GM12878 (cell line): ENCODE data around the gene SLC6A7. TPM values are rescaled to one million over a fixed set of nuclear protein-coding genes. Genes with fewer than 3 reads are reported as not detected.

ENCODE experiments used
- ATAC-seq: fragments of 200-7000 bp; cut with Tn5 transposase; 3 replicates; pipeline ENCODE4 v1.9.1; 2020; ENCODE audit warnings: mild to moderate bottlenecking, moderate library complexity
- BruUV-seq: library from RNA; stranded (reverse); fragments of 400-500 nt; replicated peaks from 2 replicates; lab custom pipeline; 2021; lab: Mats Ljungman, UMichigan
- CTCF ChIA-PET: fragments of 300-600 bp; sonication (Branson Sonifier 250); formaldehyde crosslinking; extraction: SDS; loops from one replicate; lab custom pipeline; 2021; ENCODE audit warnings: inconsistent platforms; lab: Yijun Ruan, JAX
- POLR2A ChIA-PET: fragments of 350-600 bp; formaldehyde crosslinking; extraction: SDS; loops from one replicate; lab custom pipeline; 2021; ENCODE audit warnings: inconsistent platforms; lab: Charles Lee
- RAD21 ChIA-PET: fragments of 300-600 bp; sonication (Branson Sonifier 250); formaldehyde crosslinking; loops from one replicate; lab custom pipeline; 2023; ENCODE audit warnings: antibody characterized with exemption; ENCODE audit not compliant: unreplicated experiment; lab: Charles Lee
- SMC1A ChIA-PET: fragments of 300-600 bp; sonication (Branson Sonifier 250); formaldehyde crosslinking; loops from one replicate; lab custom pipeline; 2023; ENCODE audit not compliant: unreplicated experiment, uncharacterized antibody; lab: Charles Lee
- DNase-seq: peaks from one replicate; pipeline ENCODE4 v3.0.0-alpha.2; 2011; ENCODE audit warnings: low read depth, low spot score
- FAIRE-seq: peaks from 3 replicates; lab custom pipeline; 2011; peaks lifted over from hg19 to GRCh38; lab: Jason Lieb, UNC
- H2AFZ ChIP-seq: 2 replicates; pipeline ENCODE4 v1.6.0; 2011; ENCODE audit warnings: low read depth, low read length, control low read depth; ENCODE audit not compliant: control insufficient read depth
- H3K27ac ChIP-seq: 2 replicates; pipeline ENCODE4 v1.5.1; 2011; ENCODE audit warnings: control low read depth; ENCODE audit not compliant: control insufficient read depth, insufficient read depth
- H3K27me3 ChIP-seq, 2 experiments: replicated peaks in 1 of 2; 2 replicates each; pipeline versions ENCODE4 v1.6.0 to v1.6.1; 2011; ENCODE audit warnings: low read length in 1 of 2; ENCODE audit not compliant: control insufficient read depth in 2 of 2, insufficient read depth in 2 of 2
- H3K36me3 ChIP-seq, 2 experiments: 2 replicates each; pipeline ENCODE4 v1.5.1; 2011; ENCODE audit warnings: low read length in 1 of 2; ENCODE audit not compliant: control insufficient read depth in 2 of 2, insufficient read depth in 2 of 2
- H3K4me1 ChIP-seq: 2 replicates; pipeline ENCODE4 v1.6.1; 2011; ENCODE audit warnings: mild to moderate bottlenecking, low read length, moderate library complexity, mixed read lengths; ENCODE audit not compliant: control insufficient read depth, insufficient read depth
- H3K4me2 ChIP-seq: 2 replicates; pipeline ENCODE4 v1.6.0; 2011; ENCODE audit warnings: control low read depth; ENCODE audit not compliant: control insufficient read depth, insufficient read depth
- H3K4me3 ChIP-seq: fragments of 200-600 bp; sonication (generic); 2 replicates; pipeline ENCODE4 v1.5.1; 2016
- H3K79me2 ChIP-seq: 2 replicates; pipeline ENCODE4 v1.6.0; 2011; ENCODE audit warnings: low read length; ENCODE audit not compliant: control insufficient read depth, insufficient read depth
- H3K9ac ChIP-seq: 2 replicates; pipeline ENCODE4 v1.8.0; 2011; ENCODE audit warnings: low read length, control low read depth, mixed read lengths; ENCODE audit not compliant: control insufficient read depth, insufficient read depth
- H3K9me3 ChIP-seq: replicated peaks from 3 replicates; pipeline ENCODE4 v1.5.1; 2011; ENCODE audit warnings: mild to moderate bottlenecking, low read length; ENCODE audit not compliant: control insufficient read depth, insufficient read depth
- H4K20me1 ChIP-seq: 2 replicates; pipeline ENCODE4 v1.6.0; 2011; ENCODE audit not compliant: control insufficient read depth, insufficient read depth
- BACH1 ChIP-seq: fragments of 450-650 bp; IDR thresholded peaks from 2 replicates; pipeline ENCODE4 v1.6.1; 2017; ENCODE audit warnings: mild to moderate bottlenecking, borderline replicate concordance
- BCL11A ChIP-seq: IDR thresholded peaks from 2 replicates; pipeline ENCODE4 v1.6.1; 2011; ENCODE audit warnings: low read depth, low read length
- DPF2 ChIP-seq: fragments of 450-650 bp; IDR thresholded peaks from 2 replicates; pipeline ENCODE4 v1.6.1; 2017; ENCODE audit warnings: mild to moderate bottlenecking
- EED ChIP-seq: sonication (generic); IDR thresholded peaks from 2 replicates; pipeline ENCODE4 v1.6.1; 2016; ENCODE audit warnings: antibody characterized with exemption, low read depth
- ETV6 ChIP-seq, 2 experiments: fragments of 450-650 bp in 1 of 2; IDR thresholded peaks in 1 of 2; conservative IDR thresholded peaks in 1 of 2; 2 replicates each; pipeline ENCODE4 v1.6.1; 2014; ENCODE audit warnings: antibody characterized with exemption in 1 of 2, borderline replicate concordance in 1 of 2, low read depth in 1 of 2, mild to moderate bottlenecking in 1 of 2, moderate library complexity in 1 of 2
- FOXM1 ChIP-seq: IDR thresholded peaks from 2 replicates; pipeline ENCODE4 v1.6.1; 2012; ENCODE audit warnings: low read depth, mild to moderate bottlenecking, inconsistent platforms, low read length, moderate library complexity
- HDAC2 ChIP-seq: fragments of 200-600 bp; sonication (generic); IDR thresholded peaks from 2 replicates; pipeline ENCODE4 v1.6.1; 2017
- KAT2A ChIP-seq: conservative IDR thresholded peaks from 2 replicates; pipeline ENCODE4 v1.6.1; 2011; ENCODE audit warnings: low read depth, low read length; ENCODE audit not compliant: control insufficient read depth
- MTA3 ChIP-seq: IDR thresholded peaks from 2 replicates; pipeline ENCODE4 v1.6.1; 2012; ENCODE audit warnings: low read length, inconsistent platforms, borderline replicate concordance
- MYB ChIP-seq: fragments of 150-350 bp; IDR thresholded peaks from 2 replicates; pipeline ENCODE4 v1.6.1; 2014; ENCODE audit warnings: mild to moderate bottlenecking, low read depth, low read length, borderline replicate concordance
- RUNX3 ChIP-seq: IDR thresholded peaks from 2 replicates; pipeline ENCODE4 v1.6.1; 2012; ENCODE audit warnings: low read length, inconsistent platforms
- SMAD1 ChIP-seq: fragments of 450-650 bp; IDR thresholded peaks from 2 replicates; pipeline ENCODE4 v1.6.1; 2018; ENCODE audit warnings: mild to moderate bottlenecking, low read depth; ENCODE audit not compliant: partially characterized antibody
- SP1 ChIP-seq: IDR thresholded peaks from one replicate; pipeline ENCODE4 v1.6.1; 2011; ENCODE audit warnings: low read depth, low read length
- SPI1 ChIP-seq: IDR thresholded peaks from 2 replicates; pipeline ENCODE4 v1.6.1; 2011; ENCODE audit warnings: low read depth, mild to moderate bottlenecking, low read length, moderate library complexity, borderline replicate concordance; ENCODE audit not compliant: insufficient read depth
- SREBF1 ChIP-seq: IDR thresholded peaks from 2 replicates; pipeline ENCODE4 v1.6.1; 2012; ENCODE audit warnings: mild to moderate bottlenecking, low read length
- TBL1XR1 ChIP-seq: IDR thresholded peaks from 2 replicates; pipeline ENCODE4 v1.6.1; 2012; ENCODE audit warnings: low read depth, low read length, improper control_type of control experiment
- ZNF622 ChIP-seq: fragments of 450-650 bp; IDR thresholded peaks from 2 replicates; pipeline ENCODE4 v1.6.1; 2017; ENCODE audit warnings: mild to moderate bottlenecking, inconsistent platforms
- ZZZ3 ChIP-seq: IDR thresholded peaks from 2 replicates; pipeline ENCODE4 v1.6.1; 2011; ENCODE audit warnings: low read depth; ENCODE audit not compliant: control insufficient read depth, insufficient read length
- WGBS: methylation state at CpG from one replicate; pipeline ENCODE4 v1.1.6; 2016; ENCODE audit warnings: low lambda C conversion rate; ENCODE audit not compliant: insufficient replicate concordance, insufficient coverage; ENCODE audit errors: missing lambda C conversion rate; 5-methylcytosine and 5-hydroxymethylcytosine counted together
- in situ Hi-C: fragments of 300-500 bp; cut with MboI; formaldehyde crosslinking; loops from 9 replicates; pipeline ENCODE4 v1.14.3; 2018; ENCODE audit warnings: mixed read lengths
- intact Hi-C: fragments of 100-400 bp; cut with micrococcal nuclease; formaldehyde crosslinking; loops from one replicate; pipeline ENCODE4 v1.14.2; 2022; ENCODE audit not compliant: unreplicated experiment
- polyA plus RNA-seq, 11 experiments: library from polyadenylated mRNA; depleted of rRNA in 4 of 11; unstranded in 6 of 11; stranded (reverse) in 5 of 11; fragments of >200 nt; fragmentation: Nextera tagmentation in 4 of 11; fragmentation: Illumina TruSeq in 1 of 11; extraction: Ambion mirVana in 4 of 11; extraction: Trizol in 1 of 11; gene quantifications; 1 replicate in 1 of 11; 2 replicates in 10 of 11; pipeline versions ENCODE4 v1.2.1 to v1.2.3, GENCODE V29; 2011 to 2016; ENCODE audit warnings: inconsistent platforms in 2 of 11, missing spikeins in 2 of 11, low read depth in 1 of 11
- total RNA-seq, 4 experiments: library from RNA; depleted of rRNA in 3 of 4; stranded (reverse); fragments of >200 nt in 3 of 4; fragmentation: Illumina TruSeq in 1 of 4; extraction: Trizol in 1 of 4; gene quantifications; 2 replicates each; pipeline versions ENCODE4 v1.2.1 to v1.2.3, GENCODE V29; 2013 to 2021
- TF ChIP-seq, protein P1 (sequence below): IDR thresholded peaks from 2 replicates; pipeline ENCODE4 v1.6.1; 2012; ENCODE audit warnings: low read depth, low read length, improper control_type of control experiment
- TF ChIP-seq, protein P2 (sequence below): IDR thresholded peaks from 2 replicates; pipeline ENCODE4 v1.6.1; 2011; ENCODE audit warnings: borderline replicate concordance, low read depth, mild to moderate bottlenecking, moderate library complexity, low read length; ENCODE audit not compliant: insufficient read depth, poor library complexity, severe bottlenecking

SLC6A7 gene
- total and polyA plus RNA-seq, 10 of the 15 experiments (the other 5 are each of a cell fraction or from before 2014, with no cell fraction given), result 0.01 to 0.15 (median 0.06) TPM; not detected in 7

DNA sequence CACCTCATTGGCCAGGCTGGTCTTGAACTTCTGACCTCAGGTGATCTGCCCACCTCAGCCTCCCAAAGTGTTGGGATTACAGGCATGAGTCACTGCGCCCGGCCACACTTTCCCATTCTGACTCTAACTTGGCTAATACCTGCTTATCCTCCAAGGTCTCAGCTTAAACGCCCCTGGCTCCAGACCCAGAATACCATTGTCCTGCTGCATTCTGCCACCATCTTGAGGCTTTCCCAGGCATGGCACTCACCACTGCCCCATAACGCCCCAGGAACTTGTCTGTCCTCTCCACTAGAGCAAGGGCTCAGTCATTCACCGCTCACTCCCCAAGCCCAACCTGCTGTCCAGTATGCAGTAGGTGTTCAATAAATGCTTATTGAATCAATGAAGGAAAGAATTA lies 59.9 kb downstream of the SLC6A7 start (continued):
- no peak for TF ChIP-seq SP1
- TF ChIP-seq, all 136 proteins: peak for 0

DNA sequence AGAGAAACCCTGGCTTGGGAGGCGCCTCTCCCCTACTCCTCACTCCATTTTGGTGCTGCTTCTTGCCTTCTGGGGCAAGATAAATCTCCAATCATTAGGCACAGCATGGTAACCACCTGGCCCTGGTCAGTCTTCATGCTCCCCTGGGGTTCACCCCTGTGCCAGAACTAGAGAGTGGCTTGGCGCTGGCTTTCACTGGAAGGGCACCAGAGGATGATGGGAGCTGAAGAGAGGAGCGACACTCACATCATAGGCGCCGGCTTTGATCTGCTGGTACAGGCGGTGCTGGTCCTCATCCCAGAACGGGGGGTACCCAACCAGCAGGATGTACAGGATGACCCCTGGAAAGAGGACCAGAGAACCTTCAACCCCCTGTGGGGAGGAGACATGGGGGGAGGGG lies 61.6 kb downstream of the SLC6A7 start:
- 35% methylated on average over 7 of the region's 7 CpGs for whole genome bisulfite sequencing
- DNase-seq (no peak), FAIRE-seq (no peak), ATAC-seq (no peak)
- ChIA-PET RAD21 (no interaction called here), POLR2A (no interaction called here), SMC1A (interaction anchor here (1.2 kb wide), 1 partner anchor 16 kb away, joined by 3 read pairs; no protein-coding TSS in a partner anchor)
- Histone ChIP-seq H3K9me3 (no peaks in the 10 kb centered on the region; the same call in 2 of the 3 replicates), H3K9ac (no peak overlapping the region), H3K4me3 (no peak overlapping the region), H3K4me1 (no peaks in the 10 kb centered on the region), H3K4me2 (no peak overlapping the region), H3K36me3 (no peaks in the 10 kb centered on the region), H4K20me1 (no peaks in the 10 kb centered on the region), H3K79me2 (no peaks in the 10 kb centered on the region), H3K27ac (no peak overlapping the region), H2AFZ (no peak overlapping the region)
- in situ Hi-C loops, result no loop called here
- BruUV-seq, result no TSS peak
- TF ChIP-seq, protein P1, sequence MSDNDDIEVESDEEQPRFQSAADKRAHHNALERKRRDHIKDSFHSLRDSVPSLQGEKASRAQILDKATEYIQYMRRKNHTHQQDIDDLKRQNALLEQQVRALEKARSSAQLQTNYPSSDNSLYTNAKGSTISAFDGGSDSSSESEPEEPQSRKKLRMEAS, result no peak
- no peak for TF ChIP-seq MYB
- no peak for TF ChIP-seq ZZZ3
- TF ChIP-seq EED, result no peak
- TF ChIP-seq SMAD1, result no peak
- TF ChIP-seq ETV6 (conservative IDR thresholded peaks at IDR 0.05 in 1 of 2, IDR thresholded peaks at IDR 0.05 in 1 of 2; ENCODE audit: borderline replicate concordance in 1 of 2, low read depth in 1 of 2), result no peak
- no peak for TF ChIP-seq DPF2
- no peak for TF ChIP-seq TBL1XR1
- no peak for TF ChIP-seq KAT2A
- no peak for TF ChIP-seq BACH1
- no peak for TF ChIP-seq BCL11A
- no peak for TF ChIP-seq SPI1
- TF ChIP-seq SREBF1, result no peak
- TF ChIP-seq FOXM1, result no peak
- TF ChIP-seq, protein P2, sequence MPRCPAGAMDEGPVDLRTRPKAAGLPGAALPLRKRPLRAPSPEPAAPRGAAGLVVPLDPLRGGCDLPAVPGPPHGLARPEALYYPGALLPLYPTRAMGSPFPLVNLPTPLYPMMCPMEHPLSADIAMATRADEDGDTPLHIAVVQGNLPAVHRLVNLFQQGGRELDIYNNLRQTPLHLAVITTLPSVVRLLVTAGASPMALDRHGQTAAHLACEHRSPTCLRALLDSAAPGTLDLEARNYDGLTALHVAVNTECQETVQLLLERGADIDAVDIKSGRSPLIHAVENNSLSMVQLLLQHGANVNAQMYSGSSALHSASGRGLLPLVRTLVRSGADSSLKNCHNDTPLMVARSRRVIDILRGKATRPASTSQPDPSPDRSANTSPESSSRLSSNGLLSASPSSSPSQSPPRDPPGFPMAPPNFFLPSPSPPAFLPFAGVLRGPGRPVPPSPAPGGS, result no peak
- no peak for TF ChIP-seq HDAC2
- TF ChIP-seq ZNF622, result no peak
- no peak for TF ChIP-seq MTA3
- no peak for TF ChIP-seq RUNX3
- TF ChIP-seq, all 136 proteins: peak for 0
- H3K27me3 ChIP-seq, result peaks cover 2% of the 10 kb centered on the region in 2 experiments
- CTCF ChIA-PET, result no interaction called here
- intact Hi-C loops, result no loop called here
